MCF 10A (cell line): Measurements from ENCODE around the gene ACIN1. TPM values are rescaled to one million over a fixed set of nuclear protein-coding genes. Genes with fewer than 3 reads are reported as not detected.

Experiments
- BruUV-seq: library from RNA; stranded (reverse); fragments of 400-500 nt; replicated peaks from 2 replicates; lab custom pipeline; 2021; lab: Mats Ljungman, UMichigan
- CTCF ChIA-PET: fragments of 300-600 bp; sonication (Branson Sonifier 250); formaldehyde crosslinking; extraction: SDS; loops from one replicate; lab custom pipeline; 2021; ENCODE audit warnings: antibody characterized with exemption, inconsistent platforms; lab: Yijun Ruan, JAX
- POLR2A ChIA-PET: fragments of 300-600, 350-650 bp; sonication (Branson Sonifier 250); formaldehyde crosslinking; extraction: SDS; loops from one replicate; lab custom pipeline; 2020; ENCODE audit warnings: antibody characterized with exemption, inconsistent platforms; lab: Yijun Ruan, JAX
- DNase-seq: peaks from one replicate; pipeline ENCODE4 v3.0.0-alpha.2; 2018; ENCODE audit not compliant: unreplicated experiment
- H3K27ac Mint-ChIP-seq: one replicate; pipeline ENCODE4 v1.8.0; 2022; ENCODE audit warnings: mild to moderate bottlenecking, low read depth, mixed read lengths; ENCODE audit not compliant: unreplicated experiment
- H3K27me3 Mint-ChIP-seq: one replicate; pipeline ENCODE4 v1.8.0; 2022; ENCODE audit warnings: mixed read lengths; ENCODE audit not compliant: insufficient read depth, unreplicated experiment
- H3K36me3 Mint-ChIP-seq: one replicate; pipeline ENCODE4 v1.8.0; 2022; ENCODE audit warnings: mild to moderate bottlenecking, moderate library complexity, mixed read lengths; ENCODE audit not compliant: insufficient read depth, unreplicated experiment
- H3K4me1 Mint-ChIP-seq: one replicate; pipeline ENCODE4 v1.8.0; 2022; ENCODE audit warnings: mixed read lengths; ENCODE audit not compliant: insufficient read depth, unreplicated experiment
- H3K4me3 Mint-ChIP-seq: one replicate; pipeline ENCODE4 v1.8.0; 2022; ENCODE audit warnings: mild to moderate bottlenecking, moderate library complexity, mixed read lengths; ENCODE audit not compliant: unreplicated experiment
- H3K9me3 Mint-ChIP-seq: one replicate; pipeline ENCODE4 v1.8.0; 2022; ENCODE audit warnings: mixed read lengths; ENCODE audit not compliant: unreplicated experiment
- CTCF ChIP-seq: fragments of 200-600 bp; IDR thresholded peaks from one replicate; pipeline ENCODE4 v1.8.0; 2022; ENCODE audit warnings: antibody characterized with exemption, mild to moderate bottlenecking; ENCODE audit not compliant: unreplicated experiment
- intact Hi-C: fragments of 100-400 bp; cut with micrococcal nuclease; formaldehyde crosslinking; loops from 2 replicates; pipeline ENCODE4 v1.14.1; 2022
- total RNA-seq: library from RNA; stranded (reverse); gene quantifications from 2 replicates; pipeline ENCODE4 v1.2.3, GENCODE V29; 2022

Gene ACIN1
- total RNA-seq, 1 experiment from 2014 or later: 197 TPM

GRCh38 chr14:23066368-23066767, 28.6 kb downstream of the ACIN1 start:
- Mint-ChIP-seq H3K27me3 (no peaks in the 10 kb centered on the region), H3K4me3 (no peak overlapping the region), H3K27ac (no peak overlapping the region), H3K9me3 (no peaks in the 10 kb centered on the region), H3K36me3 (peaks cover 85% of the 10 kb centered on the region), H3K4me1 (peaks cover 32% of the 10 kb centered on the region)
- intact Hi-C loops: no loop called here
- ChIA-PET POLR2A (interaction anchor here (0.6 to 1.2 kb wide), 2 partner anchors 29 to 1129 kb away, joined by 3 read pairs; partner anchors contain the start of genes ACIN1, C14orf119 and TM9SF1), CTCF (interaction anchor here (0.7 to 16.3 kb wide), 5 partner anchors 13 to 97 kb away, joined by 4 to 620 read pairs (median 22); partner anchors contain the start of gene AJUBA)
- TF ChIP-seq CTCF: no peak
- DNase-seq: no peak
- BruUV-seq: no TSS peak

GRCh38 chr14:23063601-23064000, 31.3 kb downstream of the ACIN1 start:
- no peak for DNase-seq
- intact Hi-C loops: no loop called here
- Mint-ChIP-seq H3K36me3 (peaks cover 100% of the 10 kb centered on the region), H3K4me1 (peaks cover 30% of the 10 kb centered on the region), H3K4me3 (no peak overlapping the region), H3K9me3 (no peaks in the 10 kb centered on the region), H3K27me3 (no peaks in the 10 kb centered on the region), H3K27ac (no peak overlapping the region)
- no peak for TF ChIP-seq CTCF
- ChIA-PET CTCF (interaction anchor here (0.6 to 16.3 kb wide), 7 partner anchors 8 to 1083 kb away, joined by 3 to 620 read pairs (median 57); partner anchors contain the start of gene AJUBA), POLR2A (interaction anchor here (0.7 to 7.7 kb wide), 3 partner anchors 32 to 129 kb away, joined by 3 to 133 read pairs (median 13); partner anchors contain the start of genes ACIN1, AJUBA and C14orf119)
- no TSS peak for BruUV-seq

GRCh38 chr14:23062002-23062401, 32.9 kb downstream of the ACIN1 start:
- no peak for TF ChIP-seq CTCF
- CTCF ChIA-PET: interaction anchor here (0.5 to 16.3 kb wide), 16 partner anchors 9 to 537 kb away, joined by 3 to 620 read pairs (median 4); partner anchors contain the start of genes ACIN1, AJUBA and PRMT5
- no peak overlapping the region for H3K4me3 Mint-ChIP-seq
- DNase-seq: peak; percentile 92
- H3K4me1 Mint-ChIP-seq: peaks cover 39% of the 10 kb centered on the region
- no TSS peak for BruUV-seq
- intact Hi-C loops: no loop called here
- peaks cover 97% of the 10 kb centered on the region for H3K36me3 Mint-ChIP-seq
- H3K9me3 Mint-ChIP-seq: no peaks in the 10 kb centered on the region
- peak overlapping the region; percentile 42 for H3K27ac Mint-ChIP-seq
- H3K27me3 Mint-ChIP-seq: no peaks in the 10 kb centered on the region
- POLR2A ChIA-PET: interaction anchor here (0.8 to 7.7 kb wide), 12 partner anchors 9 to 260 kb away, joined by 3 to 133 read pairs (median 6); partner anchors contain the start of genes ACIN1, AJUBA, C14orf119 and HOMEZ

- peaks cover 87% of the 10 kb centered on the region for H3K36me3 Mint-ChIP-seq
- intact Hi-C loops: no loop called here
- no peak for TF ChIP-seq CTCF
- no peak for DNase-seq
- H3K27ac Mint-ChIP-seq: no peak overlapping the region
- H3K4me1 Mint-ChIP-seq: peaks cover 47% of the 10 kb centered on the region
- H3K27me3 Mint-ChIP-seq: no peaks in the 10 kb centered on the region
- no TSS peak for BruUV-seq
- CTCF ChIA-PET: interaction anchor here (0.6 to 16.3 kb wide), 8 partner anchors 8 to 130 kb away, joined by 3 to 620 read pairs (median 38); partner anchors contain the start of gene AJUBA
- POLR2A ChIA-PET: interaction anchor here (1.1 to 7.7 kb wide), 5 partner anchors 8 to 80 kb away, joined by 3 to 133 read pairs (median 14); partner anchors contain the start of gene AJUBA
- no peak overlapping the region for H3K4me3 Mint-ChIP-seq
- no peaks in the 10 kb centered on the region for H3K9me3 Mint-ChIP-seq
Measured at GRCh38 chr14:23060536-23061260, 34.2 kb downstream of the ACIN1 start.
